ENCODE results near the gene CNKSR3. TPM values are rescaled to one million over a fixed set of nuclear protein-coding genes. Genes with fewer than 3 reads are reported as not detected.

The CNKSR3 gene
- polyA plus RNA-seq, 1 of the 3 experiments (the other 2 are of a cell fraction): 1.6 TPM

DNA sequence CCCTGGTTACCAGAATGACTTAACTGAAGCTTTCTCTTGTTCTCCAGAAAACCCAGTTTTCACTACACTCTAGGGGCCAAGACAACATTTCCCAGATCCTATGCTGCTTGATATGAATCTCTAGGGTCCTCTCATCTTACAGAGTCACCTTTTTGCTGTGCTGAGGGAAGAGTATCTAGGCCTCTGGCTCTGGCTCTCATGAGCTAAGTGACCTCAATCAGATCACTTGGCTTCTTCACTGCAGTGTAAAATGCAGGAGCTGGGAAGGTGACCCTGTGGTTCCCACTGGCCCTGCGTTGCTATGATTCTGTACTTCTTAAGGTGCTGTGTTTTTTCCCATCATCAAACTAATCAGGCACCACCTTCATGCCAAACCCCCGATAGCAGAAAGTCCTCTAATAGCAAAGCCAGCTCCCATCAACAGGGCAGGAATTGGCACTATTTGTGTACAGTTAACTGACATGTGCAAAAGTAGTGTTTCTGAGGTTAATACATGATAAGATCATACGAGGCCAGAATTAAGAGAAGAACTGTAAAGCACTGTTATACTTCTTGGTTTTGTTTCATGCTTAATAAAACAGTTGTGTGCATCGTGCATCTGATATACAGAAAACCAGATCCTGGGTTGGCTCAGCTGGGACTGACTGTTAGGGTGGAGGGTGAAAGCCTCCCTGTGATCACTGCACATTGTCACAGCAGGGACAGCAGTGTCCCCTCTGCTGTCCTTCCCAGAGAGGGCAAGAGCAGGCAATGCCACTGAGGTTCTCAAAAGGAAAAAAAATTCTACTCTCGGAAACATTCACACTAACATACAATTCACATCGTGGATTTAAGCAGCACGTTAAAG, 46.7 kb downstream of the CNKSR3 start:
- no peak overlapping the region for H3K4me2 ChIP-seq
- peak overlapping the region in 1 of 2 experiments; percentile 81; a peak in 2 of 4 replicates for H3K27ac ChIP-seq (ENCODE audit: low read depth in 2 of 2, low read length in 1 of 2)
- ChIA-PET POLR2A (interaction anchor here (0.8 to 1.3 kb wide), 2 partner anchors 12 to 16 kb away, joined by 4 to 5 read pairs; no protein-coding TSS in a partner anchor), CTCF (interaction anchor here (0.7 to 1.6 kb wide), 8 partner anchors 10 to 92 kb away, joined by 3 to 7 read pairs (median 3); no protein-coding TSS in a partner anchor)
- no peak overlapping the region for H2AFZ ChIP-seq (ENCODE audit: low read depth)
- H3K36me3 ChIP-seq (replicated peaks in 1 of 2; ENCODE audit: control insufficient read depth in 1 of 2, insufficient read depth in 2 of 2, low read length in 1 of 2): no peaks in the 10 kb centered on the region
- WGBS (ENCODE audit: low lambda C conversion rate): 78% methylated on average over 7 of the region's 7 CpGs
- H3K9me2 ChIP-seq: no peaks in the 10 kb centered on the region
- H3K79me2 ChIP-seq (ENCODE audit: insufficient read depth): no peaks in the 10 kb centered on the region; the same call in none of the 2 replicates
- H3F3A ChIP-seq (replicated peaks; ENCODE audit: insufficient read depth): peaks cover 2% of the 10 kb centered on the region
- TF ChIP-seq, protein P1, sequence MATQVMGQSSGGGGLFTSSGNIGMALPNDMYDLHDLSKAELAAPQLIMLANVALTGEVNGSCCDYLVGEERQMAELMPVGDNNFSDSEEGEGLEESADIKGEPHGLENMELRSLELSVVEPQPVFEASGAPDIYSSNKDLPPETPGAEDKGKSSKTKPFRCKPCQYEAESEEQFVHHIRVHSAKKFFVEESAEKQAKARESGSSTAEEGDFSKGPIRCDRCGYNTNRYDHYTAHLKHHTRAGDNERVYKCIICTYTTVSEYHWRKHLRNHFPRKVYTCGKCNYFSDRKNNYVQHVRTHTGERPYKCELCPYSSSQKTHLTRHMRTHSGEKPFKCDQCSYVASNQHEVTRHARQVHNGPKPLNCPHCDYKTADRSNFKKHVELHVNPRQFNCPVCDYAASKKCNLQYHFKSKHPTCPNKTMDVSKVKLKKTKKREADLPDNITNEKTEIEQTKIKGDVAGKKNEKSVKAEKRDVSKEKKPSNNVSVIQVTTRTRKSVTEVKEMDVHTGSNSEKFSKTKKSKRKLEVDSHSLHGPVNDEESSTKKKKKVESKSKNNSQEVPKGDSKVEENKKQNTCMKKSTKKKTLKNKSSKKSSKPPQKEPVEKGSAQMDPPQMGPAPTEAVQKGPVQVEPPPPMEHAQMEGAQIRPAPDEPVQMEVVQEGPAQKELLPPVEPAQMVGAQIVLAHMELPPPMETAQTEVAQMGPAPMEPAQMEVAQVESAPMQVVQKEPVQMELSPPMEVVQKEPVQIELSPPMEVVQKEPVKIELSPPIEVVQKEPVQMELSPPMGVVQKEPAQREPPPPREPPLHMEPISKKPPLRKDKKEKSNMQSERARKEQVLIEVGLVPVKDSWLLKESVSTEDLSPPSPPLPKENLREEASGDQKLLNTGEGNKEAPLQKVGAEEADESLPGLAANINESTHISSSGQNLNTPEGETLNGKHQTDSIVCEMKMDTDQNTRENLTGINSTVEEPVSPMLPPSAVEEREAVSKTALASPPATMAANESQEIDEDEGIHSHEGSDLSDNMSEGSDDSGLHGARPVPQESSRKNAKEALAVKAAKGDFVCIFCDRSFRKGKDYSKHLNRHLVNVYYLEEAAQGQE (IDR thresholded peaks at IDR 0.05; ENCODE audit: low read depth, low read length): no peak
- TF ChIP-seq EZH2phosphoT487 (IDR thresholded peaks at IDR 0.05; ENCODE audit: borderline replicate concordance, low read depth): no peak
- TF ChIP-seq, protein P2, sequence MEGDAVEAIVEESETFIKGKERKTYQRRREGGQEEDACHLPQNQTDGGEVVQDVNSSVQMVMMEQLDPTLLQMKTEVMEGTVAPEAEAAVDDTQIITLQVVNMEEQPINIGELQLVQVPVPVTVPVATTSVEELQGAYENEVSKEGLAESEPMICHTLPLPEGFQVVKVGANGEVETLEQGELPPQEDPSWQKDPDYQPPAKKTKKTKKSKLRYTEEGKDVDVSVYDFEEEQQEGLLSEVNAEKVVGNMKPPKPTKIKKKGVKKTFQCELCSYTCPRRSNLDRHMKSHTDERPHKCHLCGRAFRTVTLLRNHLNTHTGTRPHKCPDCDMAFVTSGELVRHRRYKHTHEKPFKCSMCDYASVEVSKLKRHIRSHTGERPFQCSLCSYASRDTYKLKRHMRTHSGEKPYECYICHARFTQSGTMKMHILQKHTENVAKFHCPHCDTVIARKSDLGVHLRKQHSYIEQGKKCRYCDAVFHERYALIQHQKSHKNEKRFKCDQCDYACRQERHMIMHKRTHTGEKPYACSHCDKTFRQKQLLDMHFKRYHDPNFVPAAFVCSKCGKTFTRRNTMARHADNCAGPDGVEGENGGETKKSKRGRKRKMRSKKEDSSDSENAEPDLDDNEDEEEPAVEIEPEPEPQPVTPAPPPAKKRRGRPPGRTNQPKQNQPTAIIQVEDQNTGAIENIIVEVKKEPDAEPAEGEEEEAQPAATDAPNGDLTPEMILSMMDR (IDR thresholded peaks at IDR 0.05): no peak
- peak in 1 of 2 experiments; percentile 70; a peak in 2 of 4 replicates for TF ChIP-seq EP300 (IDR thresholded peaks at IDR 0.05; ENCODE audit: borderline replicate concordance in 1 of 2, low read depth in 1 of 2, low read length in 1 of 2)
- peak; percentile 47; the same call in 1 of the 2 replicates for TF ChIP-seq FOXJ3 (CRISPR knock-in tag; IDR thresholded peaks at IDR 0.05)
- peak; percentile 59; the same call in 1 of the 2 replicates for TF ChIP-seq MXI1 (IDR thresholded peaks at IDR 0.05; ENCODE audit: low read depth, low read length)
- TF ChIP-seq MEF2A (IDR thresholded peaks at IDR 0.05; ENCODE audit: borderline replicate concordance, low read depth): no peak
- TF ChIP-seq, protein P3, sequence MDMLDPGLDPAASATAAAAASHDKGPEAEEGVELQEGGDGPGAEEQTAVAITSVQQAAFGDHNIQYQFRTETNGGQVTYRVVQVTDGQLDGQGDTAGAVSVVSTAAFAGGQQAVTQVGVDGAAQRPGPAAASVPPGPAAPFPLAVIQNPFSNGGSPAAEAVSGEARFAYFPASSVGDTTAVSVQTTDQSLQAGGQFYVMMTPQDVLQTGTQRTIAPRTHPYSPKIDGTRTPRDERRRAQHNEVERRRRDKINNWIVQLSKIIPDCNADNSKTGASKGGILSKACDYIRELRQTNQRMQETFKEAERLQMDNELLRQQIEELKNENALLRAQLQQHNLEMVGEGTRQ (IDR thresholded peaks at IDR 0.05; ENCODE audit: borderline replicate concordance, low read depth, low read length): no peak
- peak; percentile 77 for TF ChIP-seq GATA2 (CRISPR knock-in tag; IDR thresholded peaks at IDR 0.05)
- H3K4me1 ChIP-seq (ENCODE audit: control insufficient read depth in 1 of 2, insufficient read depth in 2 of 2, low read depth in 1 of 2, low read length in 1 of 2): peaks cover 5 to 50% of the 10 kb centered on the region in 2 experiments
- DNase-seq: peak; percentile 70
- H3K9ac ChIP-seq: no peak overlapping the region
- H4K20me1 ChIP-seq (ENCODE audit: insufficient read depth): no peaks in the 10 kb centered on the region
- H3K27me3 ChIP-seq (ENCODE audit: insufficient read depth): no peaks in the 10 kb centered on the region
- H3K9me3 ChIP-seq: no peaks in the 10 kb centered on the region
- H3K4me3 ChIP-seq (ENCODE audit: low read depth in 2 of 2, low read length in 1 of 2): no peak overlapping the region
